Right lobe of liver (tissue), 6 donors: ENCODE data around the gene PDIA3. TPM values are rescaled to one million over a fixed set of nuclear protein-coding genes. Genes with fewer than 3 reads are reported as not detected.
"Not testable (repeated sequence)": the region's sequence is repeated elsewhere in the genome, so short reads cannot be mapped to it uniquely, and the experiment has no call there.

Source experiments
- ATAC-seq, 4 donors: fragments of 200-7000 bp; cut with Tn5 transposase; one replicate each; pipeline ENCODE4 v1.9.1; 2020; ENCODE audit warnings: mild to moderate bottlenecking in 4 of 4, moderate library complexity in 4 of 4
- DNase-seq, 3 donors: peaks; one replicate each; pipeline ENCODE4 v3.0.0-alpha.2; 2020
- H3K27ac ChIP-seq, 3 donors: fragments of 200-600 bp; one replicate each; pipeline ENCODE4 v1.8.0; 2022
- H3K27me3 ChIP-seq, 2 donors: fragments of 200-600 bp; one replicate each; pipeline ENCODE4 v1.8.0; 2022
- H3K36me3 ChIP-seq, 4 donors: fragments of 200-600 bp; sonication (generic) in 1 of 4; one replicate each; pipeline versions ENCODE4 v1.5.1 to v1.8.0; 2017 to 2022; ENCODE audit warnings: control low read depth in 1 of 4
- H3K4me1 ChIP-seq, 4 donors: fragments of 200-600 bp; sonication (generic) in 1 of 4; one replicate each; pipeline versions ENCODE4 v1.5.1 to v1.8.0; 2017 to 2022; ENCODE audit warnings: control low read depth in 1 of 4
- H3K4me3 ChIP-seq, 3 donors: fragments of 200-600 bp; one replicate each; pipeline ENCODE4 v1.8.0; 2022
- H3K9me3 ChIP-seq, 4 donors: fragments of 200-600 bp; sonication (generic) in 1 of 4; one replicate each; pipeline versions ENCODE4 v1.5.1 to v1.8.0; 2017 to 2022; ENCODE audit warnings: control low read depth in 1 of 4
- CTCF ChIP-seq, 4 donors: fragments of 200-600 bp in 3 of 4; fragments of 450-650 bp in 1 of 4; IDR thresholded peaks; one replicate each; pipeline versions ENCODE4 v1.5.1 to v1.8.0; 2016 to 2022; ENCODE audit warnings: antibody characterized with exemption in 4 of 4, mild to moderate bottlenecking in 2 of 4
- POLR2A ChIP-seq: fragments of 450-650 bp; IDR thresholded peaks from one replicate; pipeline ENCODE4 v1.6.1; 2017; ENCODE audit warnings: antibody characterized with exemption, mild to moderate bottlenecking
- WGBS: methylation state at CpG from one replicate; pipeline ENCODE4 v1.1.6; 2018; ENCODE audit warnings: low coverage, low lambda C conversion rate; ENCODE audit not compliant: insufficient coverage; ENCODE audit errors: missing lambda C conversion rate; 5-methylcytosine and 5-hydroxymethylcytosine counted together
- intact Hi-C, 2 donors: fragments of 100-400 bp; cut with DNase I; formaldehyde crosslinking; loops; one replicate each; pipeline versions ENCODE4 v1.11.2 to v1.14.1; 2022
- microRNA counts: library from miRNA; unstranded; fragments of <30 nt; microRNA quantifications from one replicate; lab custom pipeline; 2016
- microRNA-seq, 2 donors: library from miRNA; unstranded; fragments of <30 nt; microRNA quantifications; one replicate each; pipeline ENCODE4, GENCODE V29; 2019 to 2020
- small RNA-seq, 2 experiments: library from RNA; depleted of rRNA; stranded (forward); fragments of <200 nt; gene quantifications; one replicate each; pipeline ENCODE3, GENCODE V24; 2016
- total RNA-seq, 6 experiments: library from RNA; depleted of rRNA in 2 of 6; stranded (reverse); fragments of >200 nt in 2 of 6; fragmentation: NEBNext Ultra II Directional in 3 of 6; extraction: Animal tissue kit (Norgen Biotek cat#: 25700) in 3 of 6; gene quantifications; one replicate each; pipeline versions ENCODE4 v1.1.0 to v1.2.4, GENCODE V29; 2016 to 2023
- donor health status: DM: no; HTN: yes; CAD: no.
- donor health status: DM: no; HTN: no; CAD: no.
- donor health status: DM: no; HTN: no; CAD: no.
- donor health status: DM: no; HTN: yes; CAD: no.
- donor health status: DM: no; HTN: yes; CAD: no.

The PDIA3 gene
- total RNA-seq, 6 experiments from 2014 or later = 203 to 511 (median 317) TPM

DNA sequence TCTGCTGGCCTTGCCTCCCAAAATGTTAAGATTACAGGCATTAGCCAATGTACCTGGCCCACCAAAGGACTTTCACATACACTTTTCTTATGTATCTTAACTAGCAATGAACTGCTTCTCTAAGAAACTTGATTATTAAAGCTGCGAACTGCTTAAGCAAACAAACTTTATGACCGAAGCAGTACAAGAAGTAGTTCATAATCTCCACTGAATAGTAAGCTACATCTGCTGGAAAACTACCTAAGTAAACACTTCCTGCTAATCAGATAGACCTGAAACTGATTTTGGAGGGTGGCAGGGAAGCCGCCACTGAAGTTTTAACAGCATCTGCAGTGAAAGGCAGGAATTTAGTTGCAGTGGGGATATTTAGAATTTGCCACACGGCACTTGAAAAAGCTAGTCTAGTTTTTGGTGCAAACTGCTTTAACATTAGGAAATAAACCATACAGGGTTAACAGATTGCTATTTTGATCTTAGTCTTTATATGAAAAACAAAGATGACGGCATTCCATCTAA, 62.3 kb downstream of the PDIA3 start:
- DNase-seq = no peak
- Histone ChIP-seq H3K27me3 (no peaks in the 10 kb centered on the region), H3K9me3 (no peaks in the 10 kb centered on the region), H3K27ac (no peak overlapping the region), H3K36me3 (peaks cover 9 to 73% (median 40%) of the 10 kb centered on the region in 4 donors), H3K4me3 (no peak overlapping the region), H3K4me1 (no peaks in the 10 kb centered on the region)
- intact Hi-C loops = no loop called here
- no peak for ATAC-seq
- TF ChIP-seq POLR2A = no peak
- no peak for TF ChIP-seq CTCF (IDR thresholded peaks at IDR 0.05)
- 86% methylated on average over 5 of the region's 5 CpGs for WGBS

DNA sequence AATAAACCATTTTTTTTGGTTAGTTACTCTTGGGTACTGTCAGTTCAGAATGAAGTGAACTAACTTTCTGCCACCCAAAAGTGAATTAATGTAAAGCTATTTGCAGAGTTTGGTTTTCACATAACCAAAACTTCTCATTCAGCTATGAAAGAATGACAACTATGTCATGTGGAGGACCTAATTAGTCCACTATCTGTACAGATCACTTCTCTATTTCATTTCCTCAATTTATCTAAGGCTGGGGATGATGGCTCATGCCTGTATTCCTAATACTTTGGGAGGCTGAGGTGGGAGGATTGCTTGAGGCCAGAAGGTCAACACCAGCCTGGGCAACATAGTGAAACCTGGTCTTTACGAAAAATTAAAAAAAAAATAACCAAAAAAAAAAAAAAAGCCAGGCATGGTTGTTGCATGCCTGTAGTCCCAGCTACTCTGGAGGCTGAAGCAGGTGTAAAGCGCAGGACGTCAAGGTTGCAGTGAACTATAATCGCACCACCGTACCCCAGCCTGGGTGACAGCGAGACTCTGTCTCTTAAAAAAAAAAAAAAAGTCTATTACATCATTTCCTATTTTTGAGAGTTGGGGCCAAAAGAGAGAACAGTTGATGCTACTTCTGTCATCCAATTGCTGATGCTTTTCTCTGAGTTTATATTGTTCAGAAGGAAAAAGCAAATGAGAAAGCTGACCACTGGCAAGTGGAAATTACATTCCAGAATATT, 62.9 kb downstream of the PDIA3 start:
- no peaks in the 10 kb centered on the region for H3K9me3 ChIP-seq
- TF ChIP-seq POLR2A (no peak), CTCF (IDR thresholded peaks at IDR 0.05) (no peak)
- no peak for DNase-seq
- H3K27me3 ChIP-seq = no peaks in the 10 kb centered on the region
- H3K4me3 ChIP-seq = no peak overlapping the region
- no peaks in the 10 kb centered on the region for H3K4me1 ChIP-seq
- intact Hi-C loops = no loop called here
- no peak overlapping the region for H3K27ac ChIP-seq
- WGBS = 77% methylated on average over 6 of the region's 6 CpGs
- H3K36me3 ChIP-seq = peaks cover 9 to 79% (median 44%) of the 10 kb centered on the region in 4 donors
- ATAC-seq = peak in 2 of 4 donors; percentile 38 to 50

- DNase-seq, H3K27me3 ChIP-seq, H3K4me3 ChIP-seq, H3K4me1 ChIP-seq, intact Hi-C loops, H3K27ac ChIP-seq, H3K9me3 ChIP-seq, ATAC-seq: not testable (repeated sequence)
- H3K36me3 ChIP-seq = peaks cover 0 to 59% (median 30%) of the 10 kb centered on the region in 4 donors
- 94% methylated on average over 1 of the region's 5 CpGs for WGBS
Measured at GRCh38 chr15:43815064-43815463, 68.8 kb downstream of the PDIA3 start.

DNA sequence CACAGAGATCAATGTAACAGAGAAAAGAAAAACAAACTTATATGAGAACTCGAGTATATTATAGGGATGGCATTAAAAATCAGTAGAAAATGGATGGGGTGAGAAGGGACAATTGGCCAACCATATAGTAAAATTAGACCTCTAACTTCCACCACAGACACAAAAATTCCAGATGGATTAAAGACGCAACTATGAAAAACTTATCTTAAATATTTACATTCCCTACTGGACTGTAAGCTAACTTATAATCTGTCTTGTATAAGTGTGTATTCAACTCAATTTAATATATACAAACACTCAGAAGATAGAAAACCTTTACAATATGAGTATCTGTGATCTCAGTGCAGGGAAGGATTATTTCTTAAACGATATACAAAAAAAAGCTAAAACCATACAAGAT, 75.3 kb downstream of the PDIA3 start:
- H3K27me3 ChIP-seq = no peaks in the 10 kb centered on the region
- 56% methylated on average over 3 of the region's 3 CpGs for WGBS
- no peak overlapping the region for H3K4me3 ChIP-seq
- ATAC-seq = no peak
- peaks cover 0 to 16% (median 5%) of the 10 kb centered on the region in 4 donors for H3K4me1 ChIP-seq
- DNase-seq = no peak
- peaks cover 0 to 8% (median 2%) of the 10 kb centered on the region in 4 donors for H3K36me3 ChIP-seq
- no peak for TF ChIP-seq POLR2A
- no peak for TF ChIP-seq CTCF (IDR thresholded peaks at IDR 0.05)
- intact Hi-C loops = no loop called here
- H3K27ac ChIP-seq = no peak overlapping the region
- H3K9me3 ChIP-seq = no peaks in the 10 kb centered on the region

MicroRNA genes within 50 kb of the gene (microRNA counts, 767-probe panel; counts per million panel counts)
- microRNA hsa-miR-1282 (lab: Ali Mortazavi, UCI) = 237 counts per million

Small RNA genes lying within 50 kb of the gene (microRNA-seq; reads per million reads assigned to microRNA genes)
- 0 to 0.64 reads per million in 2 donors for gene MIR1282

Small RNA genes lying within 50 kb of the gene (small RNA-seq; reads per million reads assigned to genes)
- gene MIR1282 = 0 reads per million in 2 experiments
- gene RNU6-353P = 0 reads per million in 2 experiments
- 0 reads per million in 2 experiments for gene RNU6-354P

Other genes starting within 250 kb of the PDIA3 start
- under 1 TPM; 0.09 to 0.56 (median 0.24) TPM for gene MAP1A, start 228.8 kb upstream of the PDIA3 start, total RNA-seq
- gene PPIP5K1, start 156.2 kb upstream of the PDIA3 start, total RNA-seq = 10 to 100 TPM; 11.6 to 23.2 (median 16.5) TPM
- gene CKMT1B, start 152.4 kb upstream of the PDIA3 start, total RNA-seq = not detected
- gene STRC, start 127.6 kb upstream of the PDIA3 start, total RNA-seq = 1 to 10 TPM in 2 of 6 experiments, under 1 TPM in 3, not detected in 1; 0.11 to 1.4 (median 0.83) TPM
- 1 to 10 TPM in 4 of 6 experiments, under 1 TPM in 2; 0.74 to 3.2 (median 1.9) TPM for gene CATSPER2, start 97.6 kb upstream of the PDIA3 start, total RNA-seq
- 1 to 10 TPM in 2 of 6 experiments, not detected in 4; 1.2 to 1.3 TPM for gene CKMT1A, start 52.6 kb upstream of the PDIA3 start, total RNA-seq
- 1 to 10 TPM in 5 of 6 experiments, under 1 TPM in 1; 0.39 to 2.0 (median 1.7) TPM for gene ELL3, start 30.5 kb downstream of the PDIA3 start, total RNA-seq
- 100 to 1,000 TPM; 454 to 694 (median 611) TPM for gene SERF2, start 45.9 kb downstream of the PDIA3 start, total RNA-seq
- under 1 TPM in 2 of 6 experiments, not detected in 4; 0.22 to 0.26 TPM for gene SERINC4, start 53.8 kb downstream of the PDIA3 start, total RNA-seq
- gene HYPK, start 54.2 kb downstream of the PDIA3 start, total RNA-seq = 10 to 100 TPM in 3 of 6 experiments, 1 to 10 TPM in 3; 6.1 to 17.4 (median 9.1) TPM
- 10 to 100 TPM in 2 of 6 experiments, 1 to 10 TPM in 4; 6.7 to 11.9 (median 8.1) TPM for gene MFAP1, start 78.3 kb downstream of the PDIA3 start, total RNA-seq
- gene WDR76, start 80.6 kb downstream of the PDIA3 start, total RNA-seq = 1 to 10 TPM in 3 of 6 experiments, under 1 TPM in 3; 0.46 to 5.5 (median 1.1) TPM